Heart left ventricle (tissue), 16 donors: Measurements from ENCODE around the gene CLMN. TPM values are rescaled to one million over a fixed set of nuclear protein-coding genes. Genes with fewer than 3 reads are reported as not detected.

Experiments used
- ATAC-seq, 4 donors: fragments of 200-7000 bp; cut with Tn5 transposase; one replicate each; pipeline ENCODE4 v1.9.1; 2020 to 2022; ENCODE audit warnings: moderate library complexity in 4 of 4, mild to moderate bottlenecking in 3 of 4, moderate number of reproducible peaks in 1 of 4
- DNase-seq, 5 donors: peaks; one replicate each; pipeline ENCODE4 v3.0.0-alpha.2; 2020
- H3K27ac ChIP-seq, 12 donors: fragments of 200-600 bp; sonication (generic) in 4 of 12; one replicate each; pipeline versions ENCODE4 v1.5.0 to v1.8.0; 2016 to 2022; ENCODE audit warnings: mild to moderate bottlenecking in 2 of 12
- H3K27me3 ChIP-seq, 9 donors: fragments of 200-600 bp; sonication (generic) in 2 of 9; one replicate each; pipeline versions ENCODE4 v1.5.1 to v1.8.0; 2016 to 2022; ENCODE audit warnings: mild to moderate bottlenecking in 3 of 9
- H3K36me3 ChIP-seq, 9 donors: fragments of 200-600 bp; sonication (generic) in 2 of 9; one replicate each; pipeline versions ENCODE4 v1.5.0 to v1.8.0; 2018 to 2022; ENCODE audit warnings: mild to moderate bottlenecking in 2 of 9
- H3K4me1 ChIP-seq, 12 donors: fragments of 200-600 bp; sonication (generic) in 4 of 12; one replicate each; pipeline versions ENCODE4 v1.5.0 to v1.8.0; 2016 to 2022; ENCODE audit warnings: mild to moderate bottlenecking in 3 of 12
- H3K4me3 ChIP-seq, 12 donors: fragments of 200-600 bp; sonication (generic) in 4 of 12; one replicate each; pipeline versions ENCODE4 v1.5.0 to v1.8.0; 2017 to 2022; ENCODE audit warnings: mild to moderate bottlenecking in 9 of 12, moderate library complexity in 4 of 12
- H3K9me3 ChIP-seq, 12 donors: fragments of 200-600 bp; sonication (generic) in 4 of 12; one replicate each; pipeline versions ENCODE4 v1.5.0 to v1.8.0; 2016 to 2022; ENCODE audit warnings: mild to moderate bottlenecking in 1 of 12
- POLR2A ChIP-seq, 2 donors: fragments of 450-650 bp; IDR thresholded peaks; one replicate each; pipeline ENCODE4 v1.6.1; 2017; ENCODE audit warnings: antibody characterized with exemption in 2 of 2, mild to moderate bottlenecking in 2 of 2, moderate library complexity in 2 of 2
- WGBS, 4 donors: extraction: QIAGEN DNeasy Blood & Tissue Kit in 2 of 4; methylation state at CpG; one replicate each; pipeline versions ENCODE4 v1.1.5 to v1.1.7; 2013 to 2018; 5-methylcytosine and 5-hydroxymethylcytosine counted together
- intact Hi-C, 10 donors: fragments of 100-400 bp; cut with DNase I; formaldehyde crosslinking; loops; one replicate each; pipeline versions ENCODE4 v1.11.1 to v1.14.2; 2022
- polyA plus RNA-seq, 2 donors: library from polyadenylated mRNA; stranded (reverse); fragments of 200-250 nt; gene quantifications; one replicate each; pipeline ENCODE4 v1.2.3, GENCODE V29; 2013
- total RNA-seq, 9 donors: library from RNA; depleted of rRNA in 2 of 9; stranded (reverse); fragments of >200 nt in 2 of 9; fragmentation: NEBNext Ultra II Directional in 3 of 9; extraction: Animal tissue kit (Norgen Biotek cat#: 25700) in 3 of 9; gene quantifications; one replicate each; pipeline versions ENCODE4 v1.1.0 to v1.2.4, GENCODE V29; 2016 to 2023
- TF ChIP-seq, protein P1 (sequence below), 12 donors: fragments of 200-600 bp; sonication (generic) in 4 of 12; IDR thresholded peaks; one replicate each; pipeline versions ENCODE4 v1.5.0 to v1.8.0; 2018 to 2022; ENCODE audit warnings: antibody characterized with exemption in 12 of 12, mild to moderate bottlenecking in 5 of 12
- donor health status: ischemic (EF 13 %, LVEDD 7.1; RV severe dilation, severe dysfunction).
- donor health status: healthy with polysubstance abuse.
- donor health status: DM: no; HTN: yes; CAD: no.
- donor health status: DM: no; HTN: no; CAD: no.
- donor health status: ischemic (EF 25% LVEDD 6.9; RV normal size, moderate dysfunction).
- donor health status: ischemic (EF 25% LVEDD 5.7; RV mildly dilated, moderate dysfunction).
- donor health status: healthy.
- donor health status: DM: yes; HTN: yes; CAD: no.
- donor health status: ischemic (EF 35%, LVEDD 5.7; RV mildly dilated, moderate dysfunction).
- donor health status: nonischemic (EF 11% LVEDD 7.7; RV severe dilation, severe dysfunction).
- donor health status: DM: yes; HTN: yes; CAD: no.
- donor health status: PGD.
- donor health status: ischemic (EF 29% LVEDD 5.4; RV normal size, mild dysfunction).
- donor health status: nonischemic (EF 23%, LVEDD 6.1; RV moderate dilation, normal function).

The CLMN gene
- total and polyA plus RNA-seq, 11 donors: 3.1 to 10.2 (median 6.7) TPM

DNA sequence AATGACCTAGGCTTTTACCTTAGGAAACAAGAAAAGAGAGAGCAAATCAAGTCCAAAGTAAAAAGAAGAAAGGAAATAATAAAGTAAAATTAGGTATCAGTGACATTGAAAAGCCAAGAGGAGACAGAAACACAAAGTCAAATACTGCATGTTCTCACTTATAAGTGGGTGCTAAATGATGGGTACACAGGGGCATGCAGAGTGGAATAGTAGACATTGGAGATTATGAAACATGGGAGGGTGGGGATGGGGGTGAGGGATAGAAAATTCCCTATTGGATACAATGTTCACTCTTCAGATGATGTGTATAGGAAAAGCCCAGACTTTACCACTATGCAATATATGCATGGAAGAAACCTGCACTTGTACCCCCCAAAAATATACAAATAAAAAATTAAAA lies 35.1 kb upstream of the CLMN start:
- Histone ChIP-seq H3K4me3 (no peak overlapping the region), H3K9me3 (peaks cover 0 to 23% (median 7%) of the 10 kb centered on the region in 12 donors), H3K36me3 (no peaks in the 10 kb centered on the region), H3K27me3 (peaks cover 0 to 7% (median 0%) of the 10 kb centered on the region in 9 donors), H3K4me1 (peaks cover 0 to 6% (median 0%) of the 10 kb centered on the region in 12 donors), H3K27ac (no peak overlapping the region)
- no peak for TF ChIP-seq POLR2A (IDR thresholded peaks at IDR 0.05)
- TF ChIP-seq, protein P1, sequence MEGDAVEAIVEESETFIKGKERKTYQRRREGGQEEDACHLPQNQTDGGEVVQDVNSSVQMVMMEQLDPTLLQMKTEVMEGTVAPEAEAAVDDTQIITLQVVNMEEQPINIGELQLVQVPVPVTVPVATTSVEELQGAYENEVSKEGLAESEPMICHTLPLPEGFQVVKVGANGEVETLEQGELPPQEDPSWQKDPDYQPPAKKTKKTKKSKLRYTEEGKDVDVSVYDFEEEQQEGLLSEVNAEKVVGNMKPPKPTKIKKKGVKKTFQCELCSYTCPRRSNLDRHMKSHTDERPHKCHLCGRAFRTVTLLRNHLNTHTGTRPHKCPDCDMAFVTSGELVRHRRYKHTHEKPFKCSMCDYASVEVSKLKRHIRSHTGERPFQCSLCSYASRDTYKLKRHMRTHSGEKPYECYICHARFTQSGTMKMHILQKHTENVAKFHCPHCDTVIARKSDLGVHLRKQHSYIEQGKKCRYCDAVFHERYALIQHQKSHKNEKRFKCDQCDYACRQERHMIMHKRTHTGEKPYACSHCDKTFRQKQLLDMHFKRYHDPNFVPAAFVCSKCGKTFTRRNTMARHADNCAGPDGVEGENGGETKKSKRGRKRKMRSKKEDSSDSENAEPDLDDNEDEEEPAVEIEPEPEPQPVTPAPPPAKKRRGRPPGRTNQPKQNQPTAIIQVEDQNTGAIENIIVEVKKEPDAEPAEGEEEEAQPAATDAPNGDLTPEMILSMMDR (IDR thresholded peaks at IDR 0.05): no peak
- DNase-seq (no peak), ATAC-seq (no peak)
- intact Hi-C loops: no loop called here

DNA sequence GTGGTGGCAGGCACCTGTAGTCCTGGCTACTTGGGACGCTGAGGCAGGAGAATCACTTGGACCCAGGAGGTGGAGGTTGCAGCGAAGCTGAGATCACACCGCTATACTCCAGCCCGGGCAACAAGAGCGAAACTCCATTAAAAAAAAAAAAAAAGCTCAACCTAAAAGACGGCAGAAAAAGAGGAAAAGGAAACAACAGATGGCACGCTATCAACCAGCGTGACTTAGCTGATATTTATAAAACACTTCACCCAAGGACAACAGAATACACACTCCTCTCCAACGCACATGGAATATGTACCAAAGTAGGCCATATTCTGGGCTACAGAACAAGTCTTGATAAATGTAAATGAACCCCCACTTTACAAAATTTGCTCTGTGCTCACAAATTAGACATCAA lies 34.0 kb upstream of the CLMN start:
- 86 to 88% (median 87%) methylated on average over 9 of the region's 9 CpGs for WGBS, 4 donors
- peaks cover 0 to 6% (median 0%) of the 10 kb centered on the region in 12 donors for H3K4me1 ChIP-seq
- DNase-seq: no peak
- no peak for ATAC-seq
- intact Hi-C loops: no loop called here
- H3K9me3 ChIP-seq: peaks cover 0 to 23% (median 7%) of the 10 kb centered on the region in 12 donors
- no peak overlapping the region for H3K27ac ChIP-seq
- H3K27me3 ChIP-seq: no peaks in the 10 kb centered on the region
- TF ChIP-seq, protein P1 (IDR thresholded peaks at IDR 0.05): no peak
- TF ChIP-seq POLR2A (IDR thresholded peaks at IDR 0.05): no peak
- H3K4me3 ChIP-seq: no peak overlapping the region
- no peaks in the 10 kb centered on the region for H3K36me3 ChIP-seq

DNA sequence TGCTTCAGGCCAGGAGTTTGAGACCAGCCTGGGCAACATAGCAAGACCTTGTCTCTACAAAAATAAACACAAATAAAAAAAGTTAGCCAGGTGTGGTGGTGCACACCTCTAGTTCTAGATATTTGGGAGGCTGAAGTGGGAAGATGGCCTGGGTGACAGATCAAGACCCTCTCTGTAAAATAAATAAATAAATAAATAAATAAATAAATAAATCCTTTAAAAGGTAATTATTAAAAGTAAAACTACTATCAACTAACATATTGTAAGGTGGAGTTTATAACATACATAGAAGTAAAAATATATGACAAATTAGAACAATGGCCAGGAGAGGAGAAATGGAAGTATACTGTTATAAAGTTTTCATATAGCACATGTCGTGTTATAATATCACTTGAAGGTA lies 33.3 kb upstream of the CLMN start:
- Histone ChIP-seq H3K27me3 (no peaks in the 10 kb centered on the region), H3K27ac (no peak overlapping the region), H3K9me3 (peaks cover 0 to 23% (median 7%) of the 10 kb centered on the region in 12 donors), H3K4me3 (no peak overlapping the region), H3K4me1 (peaks cover 0 to 6% (median 0%) of the 10 kb centered on the region in 12 donors), H3K36me3 (no peaks in the 10 kb centered on the region)
- TF ChIP-seq POLR2A (IDR thresholded peaks at IDR 0.05): no peak
- TF ChIP-seq, protein P1 (IDR thresholded peaks at IDR 0.05): no peak
- ATAC-seq (no peak), DNase-seq (no peak)
- intact Hi-C loops: no loop called here
- 95 to 96% (median 95%) methylated on average over 1 of the region's 1 CpG for WGBS, 4 donors

DNA sequence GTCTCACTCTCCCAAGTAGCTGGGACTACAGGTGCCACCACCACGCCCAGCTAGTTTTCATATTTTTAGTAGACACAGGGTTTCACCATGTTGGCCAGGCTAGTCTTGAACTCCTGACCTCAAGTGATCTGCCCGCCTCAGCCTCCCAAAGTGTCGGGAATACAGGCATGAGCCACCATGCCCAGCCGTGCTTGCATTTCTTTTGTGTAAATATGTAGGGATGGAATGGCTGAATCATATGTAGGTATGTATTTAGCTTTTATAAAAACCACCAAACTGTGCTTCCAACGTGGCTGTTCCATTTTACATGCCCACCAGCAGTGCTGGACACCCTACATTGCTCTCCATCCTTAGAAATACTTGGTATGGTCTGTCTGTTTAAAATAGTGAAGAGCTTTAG lies 32.8 kb upstream of the CLMN start:
- intact Hi-C loops: no loop called here

More for the DNA sequence above, 32.8 kb upstream of the CLMN start:
- ATAC-seq (no peak), DNase-seq (no peak)
- WGBS, 4 donors: 78 to 84% (median 81%) methylated on average over 5 of the region's 5 CpGs
- no peaks in the 10 kb centered on the region for H3K27me3 ChIP-seq
- H3K27ac ChIP-seq: no peak overlapping the region
- peaks cover 0 to 23% (median 7%) of the 10 kb centered on the region in 12 donors for H3K9me3 ChIP-seq
- H3K4me3 ChIP-seq: no peak overlapping the region
- H3K36me3 ChIP-seq: no peaks in the 10 kb centered on the region
- TF ChIP-seq POLR2A (IDR thresholded peaks at IDR 0.05): no peak
- TF ChIP-seq, protein P1 (IDR thresholded peaks at IDR 0.05): no peak
- H3K4me1 ChIP-seq: peaks cover 0 to 6% (median 0%) of the 10 kb centered on the region in 12 donors
